Inflammatory macrophage treated with lipopolysaccharide for 1 hour (primary cell): ENCODE results near the gene IGF1R.

Experiments
- DNase-seq, 2 donors: peaks; one replicate each; pipeline ENCODE4 v3.0.0-alpha.2; 2020 to 2022

The IGF1R gene

DNA sequence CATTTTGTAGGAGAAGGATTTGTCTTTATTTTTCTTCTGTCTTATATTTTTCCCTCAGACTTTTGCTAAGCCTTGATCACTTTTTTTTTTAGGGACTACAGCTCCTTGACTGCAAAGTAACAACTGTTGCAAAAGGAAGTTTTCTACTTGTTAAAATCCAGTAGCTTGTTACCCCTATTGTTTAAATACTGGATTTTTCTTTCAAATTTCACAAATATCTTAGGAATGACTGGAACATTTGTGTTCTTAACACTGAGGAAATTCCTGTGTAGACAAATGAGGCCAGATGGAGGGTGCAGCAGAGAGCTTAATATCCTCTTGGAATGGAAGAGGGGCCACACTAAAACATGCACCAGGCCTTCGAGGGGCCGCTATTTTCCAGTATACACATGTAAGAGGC is 362.4 kb downstream of the IGF1R start:
- no peak for DNase-seq
